Measurements from ENCODE around the gene PDE4B.
A peak's percentile ranks its signal among the peaks of the same experiment; 100 is the strongest.

The PDE4B gene

DNA sequence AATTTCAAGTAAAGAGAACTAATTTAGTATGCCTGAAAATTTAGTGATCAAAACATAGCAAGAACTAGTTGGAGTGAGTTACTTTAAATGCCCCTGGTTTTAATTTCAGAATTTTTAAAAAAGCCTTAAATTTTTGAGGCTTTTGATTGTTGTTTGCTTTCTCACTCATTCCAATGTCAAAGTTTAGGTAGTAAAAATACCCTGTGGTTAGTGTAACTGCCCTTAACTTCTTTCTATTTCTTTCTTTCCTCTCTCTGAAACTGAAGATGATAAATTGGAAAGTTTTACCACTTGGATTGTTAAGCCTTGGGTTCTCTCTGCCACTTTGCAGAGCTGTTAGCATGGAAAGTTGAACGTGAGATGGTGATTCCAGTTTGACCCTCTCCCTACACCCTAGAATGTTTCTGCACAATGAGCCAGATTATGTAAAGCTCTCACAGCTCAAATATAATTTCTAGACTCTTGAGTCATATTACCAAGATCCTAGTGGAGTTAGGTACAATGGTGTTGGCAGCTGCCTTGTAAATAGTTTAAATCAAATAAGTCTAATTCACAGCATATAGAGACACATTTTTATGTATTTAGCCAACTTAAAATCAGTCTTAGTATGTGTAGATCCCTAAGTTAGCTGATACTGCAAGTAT is 548.9 kb downstream of the PDE4B start:
- no peak for DNase-seq (ENCODE audit: low spot score)

DNA sequence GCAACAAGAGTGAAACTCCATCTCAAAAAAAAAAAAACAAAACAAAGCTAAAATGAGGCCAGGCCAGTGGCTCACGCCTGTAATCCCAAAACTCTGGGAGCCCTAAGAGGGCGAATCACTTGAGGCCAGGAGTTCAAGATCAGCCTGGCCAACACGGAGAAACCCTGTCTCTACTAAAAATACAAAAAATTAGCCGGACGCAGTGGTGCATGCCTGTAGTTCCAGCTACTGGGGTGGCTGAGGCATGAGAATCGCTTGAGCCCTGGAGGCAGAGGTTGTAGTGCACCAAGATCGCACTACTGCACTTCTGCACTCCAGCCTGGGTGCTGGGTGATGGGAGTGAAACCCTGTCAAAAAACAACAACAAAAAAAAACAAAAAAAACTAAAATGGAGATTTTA is 550.0 kb downstream of the PDE4B start:
- no peak for DNase-seq (ENCODE audit: low spot score)

DNA sequence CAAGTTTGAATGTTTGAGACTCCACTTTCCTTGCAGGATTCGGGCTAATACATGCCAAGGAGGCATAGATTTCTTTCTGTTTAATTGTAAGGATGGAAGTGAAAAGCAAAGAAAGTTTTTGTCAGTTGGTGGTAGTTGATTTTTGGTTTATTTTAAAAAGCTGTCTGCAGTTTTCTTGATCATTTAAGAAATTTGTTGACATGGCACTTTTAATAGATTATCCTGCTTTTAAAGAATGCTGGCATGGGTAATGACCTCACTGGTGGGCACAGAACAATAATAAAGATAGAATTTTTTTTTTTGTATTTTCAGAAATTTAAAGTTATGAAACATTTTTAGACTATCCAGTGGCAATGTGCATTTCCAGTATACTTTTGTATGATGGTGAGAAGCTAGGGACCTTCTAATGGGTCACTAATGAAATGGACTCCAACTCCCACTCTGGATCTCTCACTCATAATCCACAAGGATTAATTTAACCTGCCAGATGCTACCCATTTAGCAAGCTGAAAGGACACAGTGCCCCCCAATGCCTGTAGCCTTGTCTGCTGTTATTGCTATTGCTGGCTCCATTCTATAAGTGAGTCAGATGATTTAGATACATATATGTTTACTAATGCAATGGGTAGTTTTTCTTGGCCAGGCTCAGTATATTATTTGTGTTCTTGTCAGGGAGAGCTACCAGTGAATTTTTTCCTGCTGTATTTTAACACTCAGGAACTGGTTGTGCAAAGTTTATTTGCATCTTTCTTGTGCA is 551.1 kb downstream of the PDE4B start:
- DNase-seq (ENCODE audit: low spot score) = no peak

DNA sequence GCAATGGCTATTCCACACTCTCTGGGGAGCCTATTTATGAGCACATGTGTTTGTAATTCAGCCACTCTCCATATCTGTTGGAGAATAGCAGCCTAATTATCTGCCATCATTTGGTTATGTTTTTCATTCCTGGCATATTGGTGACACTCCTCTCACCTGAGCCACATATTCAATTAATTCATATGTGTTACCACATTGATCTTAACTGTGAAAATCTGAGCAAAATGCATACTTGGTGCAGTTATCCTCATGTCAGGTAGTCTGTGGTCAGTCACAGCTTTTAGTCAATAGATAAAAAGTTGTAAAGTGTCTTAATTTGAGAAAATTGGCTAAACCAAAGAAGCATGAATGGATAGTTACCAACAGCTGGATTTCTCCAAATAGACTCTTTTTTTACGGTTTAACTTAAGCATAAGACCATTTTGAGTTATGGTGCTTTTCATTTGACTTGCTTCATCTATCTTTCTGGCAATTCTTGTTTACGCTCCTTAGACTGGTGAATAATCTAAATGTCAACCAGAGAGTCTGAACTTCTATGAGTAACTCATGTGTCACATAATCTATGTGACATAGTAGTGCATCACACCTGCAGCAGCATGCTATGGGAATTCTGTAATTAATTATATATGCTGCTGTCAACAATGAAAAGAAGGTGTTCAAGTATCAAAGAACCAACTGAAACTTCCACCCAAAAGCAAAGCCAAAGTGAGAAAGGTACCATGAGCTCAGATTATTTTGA is 553.5 kb downstream of the PDE4B start:
- no peak for DNase-seq (ENCODE audit: low spot score)

DNA sequence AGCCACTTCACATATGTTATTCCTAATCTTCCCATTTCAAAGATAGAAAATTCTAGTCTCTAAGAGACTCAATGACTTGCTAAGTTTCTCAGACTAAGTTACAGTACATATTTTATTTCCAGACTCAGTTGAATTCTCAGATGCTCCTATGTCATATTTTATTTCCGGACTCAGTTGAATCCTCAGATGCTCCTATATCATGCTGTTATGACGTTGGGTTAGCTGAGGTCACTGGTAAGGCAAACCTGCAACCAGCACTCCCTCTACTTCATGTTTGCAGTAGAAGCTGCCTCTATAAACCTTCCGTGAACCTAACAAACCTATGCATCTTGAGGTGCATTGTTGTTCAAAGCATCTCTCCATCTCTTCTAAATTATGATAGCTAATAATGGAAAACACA is 554.2 kb downstream of the PDE4B start:
- DNase-seq (ENCODE audit: low spot score) = no peak

DNA sequence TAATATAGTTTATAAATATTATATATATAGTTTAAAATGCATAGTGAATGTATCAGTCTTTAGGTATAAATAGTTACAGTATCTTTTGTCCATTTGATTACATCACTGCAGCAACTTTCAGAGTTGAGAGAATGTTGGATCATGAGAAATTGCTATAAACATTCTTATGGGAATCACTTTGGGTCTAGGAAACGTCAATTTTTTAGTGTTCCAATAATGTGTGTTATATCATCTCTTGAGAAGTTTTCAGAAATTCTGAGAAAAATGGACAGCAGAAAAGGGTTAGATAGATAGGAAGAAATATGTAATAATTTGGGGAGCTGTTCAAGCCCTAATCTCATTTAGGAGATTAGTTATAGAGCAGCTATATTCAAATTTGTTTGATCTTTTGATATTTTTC is 556.1 kb downstream of the PDE4B start:
- DNase-seq (ENCODE audit: low spot score) = no peak

DNA sequence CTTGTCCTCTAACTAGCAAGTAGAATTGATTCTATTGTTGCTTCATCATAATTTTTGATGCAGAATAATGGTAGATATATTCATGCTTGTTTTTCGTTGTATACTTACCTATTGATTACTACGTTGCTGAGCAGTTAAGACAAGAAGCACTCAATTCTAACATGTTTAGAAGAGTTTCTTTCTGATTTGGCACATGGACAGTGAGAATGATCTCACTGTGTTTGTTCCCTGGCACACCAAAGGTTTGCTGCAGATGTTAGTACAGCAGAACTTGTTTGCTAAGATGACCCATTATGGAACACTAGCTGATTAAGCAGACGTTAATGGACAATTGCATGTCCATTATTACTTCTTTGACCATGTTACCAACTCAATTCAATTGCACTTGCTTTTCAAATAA is 556.5 kb downstream of the PDE4B start:
- no peak for DNase-seq (ENCODE audit: low spot score)

DNA sequence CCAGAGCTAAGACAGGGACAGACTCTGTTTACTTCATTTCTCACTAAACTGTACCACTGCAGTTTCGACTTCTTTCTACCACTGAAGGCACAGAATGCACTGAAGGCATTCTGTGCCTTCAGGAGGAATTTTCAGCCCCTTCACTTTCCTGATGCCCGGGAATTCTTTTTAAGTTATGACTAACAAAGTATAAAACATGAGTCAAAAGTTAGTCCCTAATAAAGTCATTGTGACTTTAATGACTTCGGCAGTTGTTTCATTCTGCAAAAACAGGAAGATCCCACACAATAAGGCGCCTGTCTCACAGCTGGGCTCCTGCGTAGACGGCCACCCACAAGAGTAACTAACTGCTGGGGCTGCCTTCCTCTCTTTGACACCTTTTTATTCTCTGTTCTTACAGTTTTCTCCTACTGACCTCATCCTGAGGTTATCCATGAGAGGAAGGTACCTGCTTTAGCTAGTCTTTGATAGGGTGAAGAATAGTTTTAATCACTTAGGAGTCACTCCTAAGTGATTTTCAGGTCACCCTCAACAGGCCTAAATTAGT is 557.4 kb downstream of the PDE4B start:
- no peak for DNase-seq (ENCODE audit: low spot score)

DNA sequence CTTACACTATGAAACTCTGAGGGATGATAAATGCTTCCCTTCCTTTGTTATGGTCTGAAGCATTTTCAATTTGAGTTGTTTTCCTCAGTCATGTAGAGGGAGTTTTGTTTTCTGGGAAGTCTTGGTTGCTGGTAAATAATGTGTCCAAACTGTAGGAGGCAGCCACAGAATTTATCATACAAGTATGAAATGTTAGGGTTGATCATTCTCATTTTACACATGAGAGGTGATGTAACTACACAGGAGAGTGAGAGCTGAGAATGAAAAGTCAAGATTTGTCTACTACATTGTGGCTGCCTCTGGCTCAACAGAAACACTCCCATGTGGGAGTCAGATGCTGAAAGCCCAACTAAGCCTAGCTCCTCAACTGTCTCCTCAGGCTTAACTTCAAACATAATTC is 558.8 kb downstream of the PDE4B start:
- no peak for DNase-seq (ENCODE audit: low spot score)

DNA sequence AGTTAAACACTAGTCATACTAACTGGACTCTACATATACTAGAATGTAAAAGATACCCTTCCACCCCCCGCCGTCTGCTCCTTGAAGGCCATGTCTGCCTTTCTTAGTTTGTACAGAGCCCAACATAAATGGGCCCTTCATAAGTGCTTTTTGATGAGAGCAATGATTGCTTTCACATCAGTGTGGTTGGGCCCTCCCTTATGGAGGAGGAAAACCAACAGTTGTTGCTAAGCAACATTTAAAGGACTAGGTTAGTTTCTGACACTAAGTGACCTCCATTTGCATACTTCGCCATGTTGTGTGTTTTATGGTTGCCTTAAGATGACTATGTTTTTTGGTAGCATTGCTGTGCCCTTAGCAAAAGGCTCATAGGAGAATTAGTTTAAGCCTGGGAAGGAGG is 559.2 kb downstream of the PDE4B start:
- DNase-seq (ENCODE audit: low spot score) = no peak

DNA sequence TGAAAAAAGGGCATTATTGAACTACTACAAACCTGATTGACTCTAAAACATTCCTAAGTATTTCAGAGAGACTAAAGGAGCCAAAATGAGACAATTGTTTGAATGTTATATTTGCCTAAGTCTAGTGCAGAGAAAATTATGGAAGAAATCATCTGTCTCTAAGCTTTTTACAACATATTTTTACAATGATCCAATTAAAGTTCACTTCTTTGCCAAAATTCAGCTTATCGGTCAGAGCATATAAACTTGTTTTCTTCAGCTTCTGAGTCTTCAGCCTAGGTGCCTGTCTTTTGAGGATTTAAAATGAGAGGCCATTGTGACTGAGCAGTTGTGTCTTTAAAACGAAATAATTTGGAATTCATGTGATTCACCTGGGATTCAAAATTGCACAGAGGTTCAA is 560.1 kb downstream of the PDE4B start:
- DNase-seq (ENCODE audit: low spot score) = no peak

DNA sequence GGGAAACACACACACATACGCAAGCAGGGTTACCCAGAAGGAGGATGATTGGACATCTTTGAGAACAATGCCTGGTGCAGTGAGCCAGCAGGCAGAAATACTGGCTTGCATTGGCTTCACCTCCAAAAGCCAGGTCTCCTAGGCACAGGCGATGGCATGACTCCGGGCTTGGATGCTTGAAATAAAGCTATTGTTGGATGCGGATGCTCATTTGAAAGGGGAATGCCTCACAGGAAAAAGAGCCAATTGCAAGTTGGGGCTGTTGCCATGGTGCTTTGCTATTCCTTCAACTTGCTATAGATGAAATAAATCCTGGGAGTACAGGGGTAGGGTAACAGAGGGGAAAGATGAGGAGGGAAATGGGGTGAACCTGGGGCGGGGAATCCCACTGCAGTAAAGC is 560.6 kb downstream of the PDE4B start:
- DNase-seq (ENCODE audit: low spot score) = peak; percentile 60

DNA sequence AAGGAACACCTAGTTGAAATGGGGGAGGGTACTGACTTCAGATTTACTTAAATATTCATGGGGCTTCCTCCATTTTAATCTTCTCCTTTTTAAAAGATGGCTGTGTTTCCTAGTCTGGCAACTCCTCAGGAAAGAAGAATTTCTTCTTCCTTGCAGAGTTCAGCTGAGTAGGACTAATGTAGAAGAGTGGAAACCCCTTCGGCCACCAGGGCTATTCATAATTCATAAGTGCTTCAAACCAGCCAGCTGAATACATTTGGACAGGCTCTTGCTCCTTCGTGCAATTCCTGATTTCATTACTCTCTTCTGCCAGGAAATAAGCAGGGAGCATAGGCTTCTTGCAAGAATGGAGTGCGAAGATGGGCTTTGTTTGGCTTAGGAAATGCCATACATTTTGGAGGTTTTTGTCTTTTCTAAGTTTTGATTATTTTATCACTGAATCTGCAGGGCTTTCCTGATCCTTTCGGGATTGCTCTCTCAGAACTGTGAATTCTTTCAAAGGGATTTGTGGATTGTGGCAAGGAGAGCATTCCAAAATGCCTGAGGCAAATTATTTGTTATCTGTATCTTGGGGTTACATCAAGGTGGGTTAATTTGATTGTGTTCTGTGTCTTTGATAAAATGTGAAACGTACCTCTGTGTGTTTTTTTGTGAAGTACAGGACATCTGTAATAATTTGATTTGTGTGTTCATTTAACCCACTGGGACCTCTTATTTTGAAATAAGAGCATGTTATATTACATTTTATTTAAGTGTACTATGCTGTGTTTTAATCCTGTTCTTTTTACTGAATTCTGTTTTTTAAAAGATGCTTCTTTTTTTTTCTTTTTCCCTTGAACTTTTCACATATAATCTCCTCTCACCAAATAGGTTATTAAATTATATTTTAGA is 561.9 kb downstream of the PDE4B start:
- no peak for DNase-seq (ENCODE audit: low spot score)

DNA sequence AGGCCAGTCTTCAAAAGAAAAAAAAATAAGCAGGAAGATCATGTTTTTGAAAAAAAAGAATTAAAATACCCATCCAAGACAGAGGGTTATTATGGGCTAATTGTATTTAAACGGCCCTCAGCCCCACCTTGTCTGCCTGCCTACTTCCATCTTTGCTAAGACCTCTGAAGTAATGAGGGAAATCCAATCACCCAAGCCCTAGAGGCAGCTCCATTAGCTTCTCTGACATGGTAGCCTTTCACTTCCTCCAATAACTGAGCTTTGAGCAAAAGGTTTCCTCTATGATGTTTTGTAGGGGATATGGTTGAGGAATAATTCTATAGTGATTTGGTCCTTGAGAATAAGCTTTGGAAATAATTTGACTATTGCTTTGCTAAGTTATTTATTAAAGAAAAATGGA is 563.1 kb downstream of the PDE4B start:
- no peak for DNase-seq (ENCODE audit: low spot score)

DNA sequence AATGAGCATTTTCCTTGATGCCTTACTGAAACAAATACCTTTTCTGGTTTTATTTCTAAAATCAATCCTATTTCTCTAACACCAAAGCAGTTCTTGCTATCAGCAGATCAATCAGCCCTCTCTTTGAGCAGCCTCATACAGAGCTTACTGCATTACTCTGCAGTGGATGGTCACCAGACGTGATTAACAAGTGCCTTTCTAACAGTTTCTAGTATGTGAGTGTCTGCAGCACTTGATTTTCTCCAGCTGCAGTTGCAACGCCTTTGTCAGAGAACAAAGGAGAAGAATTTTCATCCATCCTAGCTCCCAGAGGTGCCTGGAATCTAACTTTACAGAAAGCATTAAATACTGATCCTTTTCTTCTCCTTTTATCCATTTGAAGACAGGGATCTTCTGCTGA is 563.9 kb downstream of the PDE4B start:
- DNase-seq (ENCODE audit: low spot score) = no peak

DNA sequence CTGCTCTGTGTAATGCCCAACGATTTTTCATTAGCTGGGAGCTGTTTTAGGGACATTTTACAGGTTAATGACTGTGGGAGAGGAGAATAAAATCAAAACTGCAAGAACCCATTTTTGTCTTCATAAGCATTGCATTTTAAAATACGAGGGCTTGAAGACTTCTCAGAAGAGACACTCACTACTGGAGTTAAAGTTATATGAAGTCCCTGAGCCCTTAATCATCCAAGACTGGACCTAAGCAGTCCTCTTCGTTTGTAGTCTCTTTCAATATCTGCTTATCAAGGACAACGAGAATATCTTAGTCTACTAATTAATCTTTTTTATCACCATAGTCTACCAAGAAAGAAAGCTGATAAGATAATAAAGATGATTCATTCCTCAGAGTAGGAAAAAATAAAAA is 564.3 kb downstream of the PDE4B start:
- DNase-seq (ENCODE audit: low spot score) = no peak

DNA sequence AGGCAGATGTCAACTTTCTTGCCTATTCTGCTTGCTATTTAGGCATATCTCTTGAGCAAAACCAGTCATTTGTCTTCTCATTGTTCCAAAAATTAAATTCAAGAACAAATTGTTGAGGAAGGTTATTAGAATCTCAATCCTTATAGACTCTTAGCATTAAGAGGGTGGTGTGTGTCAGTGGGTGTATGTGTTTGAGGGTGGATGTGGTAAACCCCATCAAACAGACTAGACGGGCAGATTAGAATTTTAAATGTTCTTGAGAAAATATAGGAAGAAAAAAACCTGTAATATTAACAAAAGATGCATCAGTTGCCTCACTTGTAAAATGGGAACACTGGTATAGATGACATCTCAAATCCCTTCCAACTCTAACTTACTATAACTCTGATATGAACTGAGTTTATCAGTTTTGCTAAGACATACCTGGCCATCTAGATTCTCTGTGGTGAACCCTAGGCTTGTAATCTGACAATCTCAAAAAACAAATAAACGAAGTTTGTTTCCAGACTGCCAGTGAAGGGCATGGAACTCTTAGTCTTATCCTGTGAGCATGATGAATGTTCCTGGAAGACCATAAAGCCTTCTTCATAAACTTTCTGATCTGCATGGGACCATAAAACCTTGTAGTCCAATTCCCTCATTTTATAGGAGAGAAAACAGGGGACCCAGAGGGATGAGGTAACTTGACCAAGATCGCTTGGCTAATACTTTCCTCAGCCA is 564.9 kb downstream of the PDE4B start:
- DNase-seq (ENCODE audit: low spot score) = no peak

DNA sequence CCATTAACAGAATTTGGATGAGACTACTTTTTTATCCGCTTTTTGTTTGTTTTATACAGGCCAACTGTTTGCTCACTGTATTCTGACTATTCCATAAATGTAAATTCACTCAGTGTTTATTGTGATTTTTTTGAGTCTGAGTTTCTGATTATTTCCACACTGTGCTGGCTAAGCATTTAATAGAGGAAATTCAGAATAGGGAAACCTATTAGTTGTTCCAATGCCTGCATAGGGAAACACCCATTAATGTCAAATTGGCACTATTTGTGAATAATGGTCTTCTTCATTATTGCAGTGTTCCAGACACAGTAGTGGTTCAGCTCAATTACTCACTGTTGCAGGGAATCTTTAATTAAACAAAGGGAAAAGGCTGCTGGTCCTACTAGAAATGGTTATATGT is 566.6 kb downstream of the PDE4B start:
- DNase-seq (ENCODE audit: low spot score) = no peak

DNA sequence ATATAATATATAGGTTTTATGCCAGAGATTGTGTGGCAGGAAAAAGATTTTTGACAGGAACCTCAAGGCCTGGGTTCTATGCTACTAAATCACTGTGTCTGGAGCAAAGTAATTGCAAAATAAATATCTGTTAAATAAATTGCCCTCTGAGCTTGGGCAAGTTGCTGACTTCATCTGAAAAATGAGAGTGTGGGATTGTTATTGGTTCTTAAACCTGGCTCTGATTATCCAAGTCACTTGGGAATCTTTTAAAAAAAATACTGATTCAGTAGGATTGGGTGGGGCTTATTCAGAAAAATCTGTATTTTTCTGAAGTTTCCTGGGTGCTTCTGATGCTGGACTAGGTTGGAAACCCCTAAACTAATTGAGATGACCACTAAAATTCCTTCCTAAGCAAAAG is 567.1 kb downstream of the PDE4B start:
- no peak for DNase-seq (ENCODE audit: low spot score)

DNA sequence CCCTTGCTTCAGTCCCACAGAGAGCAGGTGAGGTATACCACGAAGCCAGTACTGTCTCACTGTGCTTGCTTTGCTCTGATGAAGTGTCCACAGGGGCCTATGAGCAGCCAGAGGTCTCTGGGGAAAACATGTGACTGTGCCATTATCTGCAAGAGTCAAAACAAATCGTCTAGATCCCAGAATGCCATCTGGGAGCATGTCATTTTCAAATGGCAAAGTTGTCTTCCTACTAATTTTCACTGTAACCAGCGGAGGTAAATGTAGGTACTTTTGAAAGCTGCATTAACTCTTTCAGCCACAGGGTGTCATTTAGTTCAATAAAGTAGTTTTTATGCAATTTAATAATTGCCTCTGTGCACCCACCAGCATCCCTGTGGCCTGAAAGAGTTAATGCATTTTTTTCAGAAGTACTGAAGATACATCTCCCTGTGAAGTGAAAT is 567.6 kb downstream of the PDE4B start:
- DNase-seq (ENCODE audit: low spot score) = no peak

Data from ecto neural progenitor cell (in vitro differentiated cells).